Measurements from ENCODE around the gene CD38. TPM values are rescaled to one million over a fixed set of nuclear protein-coding genes. Genes with fewer than 3 reads are reported as not detected.
"Not testable (repeated sequence)": the region's sequence is repeated elsewhere in the genome, so short reads cannot be mapped to it uniquely, and the experiment has no call there.

The CD38 gene
- total RNA-seq, 1 donor from 2014 or later = not detected

- H3K27me3 Mint-ChIP-seq = no peaks in the 10 kb centered on the region
- H3K4me3 Mint-ChIP-seq (ENCODE audit: low read depth) = no peak overlapping the region
- H3K36me3 Mint-ChIP-seq (ENCODE audit: insufficient read depth) = no peaks in the 10 kb centered on the region
- TF ChIP-seq CTCF (IDR thresholded peaks at IDR 0.05; ENCODE audit: unreplicated experiment) = no peak
- H3K27ac Mint-ChIP-seq = no peak overlapping the region
- DNase-seq (ENCODE audit: low spot score, unreplicated experiment) = no peak
- H3K4me1 Mint-ChIP-seq (ENCODE audit: low read depth) = no peaks in the 10 kb centered on the region
- peaks cover 4% of the 10 kb centered on the region for H3K9me3 Mint-ChIP-seq (ENCODE audit: low read depth)
Measured at GRCh38 chr4:15837591-15837990, 59.5 kb downstream of the CD38 start.

- not testable (repeated sequence) for H3K27ac Mint-ChIP-seq; H3K9me3 Mint-ChIP-seq (ENCODE audit: low read depth); H3K27me3 Mint-ChIP-seq; H3K4me1 Mint-ChIP-seq (ENCODE audit: low read depth); H3K36me3 Mint-ChIP-seq (ENCODE audit: insufficient read depth); H3K4me3 Mint-ChIP-seq (ENCODE audit: low read depth); DNase-seq (ENCODE audit: low spot score, unreplicated experiment)
Measured at GRCh38 chr4:15841194-15841730, 63.1 kb downstream of the CD38 start.

GRCh38 chr4:15847746-15848145 is 69.6 kb downstream of the CD38 start:
- H3K27me3 Mint-ChIP-seq = no peaks in the 10 kb centered on the region

GRCh38 chr4:15848191-15848842 is 70.2 kb downstream of the CD38 start:
- H3K9me3 Mint-ChIP-seq (ENCODE audit: low read depth) = no peaks in the 10 kb centered on the region
- H3K36me3 Mint-ChIP-seq (ENCODE audit: insufficient read depth) = no peaks in the 10 kb centered on the region
- H3K27me3 Mint-ChIP-seq = no peaks in the 10 kb centered on the region
- DNase-seq (ENCODE audit: low spot score, unreplicated experiment) = no peak
- no peaks in the 10 kb centered on the region for H3K4me1 Mint-ChIP-seq (ENCODE audit: low read depth)
- H3K27ac Mint-ChIP-seq = no peak overlapping the region
- no peak for TF ChIP-seq CTCF (IDR thresholded peaks at IDR 0.05; ENCODE audit: unreplicated experiment)
- no peak overlapping the region for H3K4me3 Mint-ChIP-seq (ENCODE audit: low read depth)

More at GRCh38 chr4:15847746-15848145, 69.6 kb downstream of the CD38 start:
- H3K4me1 Mint-ChIP-seq (ENCODE audit: low read depth) = no peaks in the 10 kb centered on the region
- no peak overlapping the region for H3K27ac Mint-ChIP-seq
- no peak overlapping the region for H3K4me3 Mint-ChIP-seq (ENCODE audit: low read depth)
- TF ChIP-seq CTCF (IDR thresholded peaks at IDR 0.05; ENCODE audit: unreplicated experiment) = no peak
- H3K36me3 Mint-ChIP-seq (ENCODE audit: insufficient read depth) = no peaks in the 10 kb centered on the region
- DNase-seq (ENCODE audit: low spot score, unreplicated experiment) = no peak
- H3K9me3 Mint-ChIP-seq (ENCODE audit: low read depth) = no peaks in the 10 kb centered on the region

GRCh38 chr4:15851969-15852368 is 73.8 kb downstream of the CD38 start:
- H3K9me3 Mint-ChIP-seq (ENCODE audit: low read depth) = no peaks in the 10 kb centered on the region
- H3K27ac Mint-ChIP-seq = no peak overlapping the region
- H3K4me3 Mint-ChIP-seq (ENCODE audit: low read depth) = no peak overlapping the region
- DNase-seq (ENCODE audit: low spot score, unreplicated experiment) = no peak
- no peak for TF ChIP-seq CTCF (IDR thresholded peaks at IDR 0.05; ENCODE audit: unreplicated experiment)
- H3K27me3 Mint-ChIP-seq = no peaks in the 10 kb centered on the region
- H3K4me1 Mint-ChIP-seq (ENCODE audit: low read depth) = no peaks in the 10 kb centered on the region
- H3K36me3 Mint-ChIP-seq (ENCODE audit: insufficient read depth) = no peaks in the 10 kb centered on the region

GRCh38 chr4:15852524-15852923 is 74.4 kb downstream of the CD38 start:
- no peak for TF ChIP-seq CTCF (IDR thresholded peaks at IDR 0.05; ENCODE audit: unreplicated experiment)
- Mint-ChIP-seq H3K36me3 (ENCODE audit: insufficient read depth) (no peaks in the 10 kb centered on the region), H3K9me3 (ENCODE audit: low read depth) (no peaks in the 10 kb centered on the region), H3K27ac (no peak overlapping the region), H3K4me3 (ENCODE audit: low read depth) (no peak overlapping the region), H3K27me3 (no peaks in the 10 kb centered on the region), H3K4me1 (ENCODE audit: low read depth) (no peaks in the 10 kb centered on the region)
- DNase-seq (ENCODE audit: low spot score, unreplicated experiment) = no peak

Data from progenitor cell of endocrine pancreas (in vitro differentiated cells).